Measurements from ENCODE around the gene DPP4. TPM values are rescaled to one million over a fixed set of nuclear protein-coding genes. Genes with fewer than 3 reads are reported as not detected.

The DPP4 gene
- polyA plus RNA-seq, 1 donor from 2014 or later: not detected

GRCh38 chr2:162074632-162074895, 549 bp upstream of the DPP4 start:
- no peak overlapping the region for H3K27ac ChIP-seq (ENCODE audit: low read length)
- H3K9me3 ChIP-seq (ENCODE audit: low read length): no peaks in the 10 kb centered on the region
- H3K79me2 ChIP-seq (replicated peaks; ENCODE audit: insufficient read depth, low read length): no peaks in the 10 kb centered on the region
- H3K36me3 ChIP-seq (ENCODE audit: insufficient read depth, low read length): no peaks in the 10 kb centered on the region
- H4K20me1 ChIP-seq (ENCODE audit: insufficient read depth): no peaks in the 10 kb centered on the region
- TF ChIP-seq REST (IDR thresholded peaks at IDR 0.05; ENCODE audit: borderline replicate concordance) (no peak), TAF1 (IDR thresholded peaks at IDR 0.05; ENCODE audit: low read depth) (no peak), POLR2AphosphoS5 (IDR thresholded peaks at IDR 0.05) (no peak), EP300 (conservative IDR thresholded peaks at IDR 0.05; ENCODE audit: poor library complexity, severe bottlenecking) (no peak), RAD21 (conservative IDR thresholded peaks at IDR 0.05) (no peak), EZH2 (IDR thresholded peaks at IDR 0.05; ENCODE audit: borderline replicate concordance, insufficient read depth, low read length, poor library complexity, severe bottlenecking) (no peak), MXI1 (conservative IDR thresholded peaks at IDR 0.05; ENCODE audit: poor library complexity, severe bottlenecking) (no peak), CTCF (IDR thresholded peaks at IDR 0.05; ENCODE audit: poor library complexity, severe bottlenecking) (no peak), SMC3 (conservative IDR thresholded peaks at IDR 0.05; ENCODE audit: poor library complexity) (no peak)
- no peaks in the 10 kb centered on the region for H3F3A ChIP-seq (ENCODE audit: insufficient read depth, low read length, poor library complexity, severe bottlenecking)
- H3K4me2 ChIP-seq (ENCODE audit: low read length): peak overlapping the region; percentile 25
- H3K9me2 ChIP-seq (ENCODE audit: insufficient read depth, low read length): no peaks in the 10 kb centered on the region
- H3K27me3 ChIP-seq (ENCODE audit: insufficient read depth, low read depth, low read length): peaks cover 30% of the 10 kb centered on the region
- H3K9ac ChIP-seq (ENCODE audit: low read length): peak overlapping the region; percentile 12
- H3K4me3 ChIP-seq (ENCODE audit: low read length): peak overlapping the region; percentile 66
- no peak overlapping the region for H2AFZ ChIP-seq (ENCODE audit: low read depth, low read length)

GRCh38 chr2:162072976-162073887, 783 bp downstream of the DPP4 start:
- H3K27ac ChIP-seq (ENCODE audit: low read length): no peak overlapping the region
- no peaks in the 10 kb centered on the region for H3F3A ChIP-seq (ENCODE audit: insufficient read depth, low read length, poor library complexity, severe bottlenecking)
- H3K4me3 ChIP-seq (ENCODE audit: low read length): peak overlapping the region; percentile 66
- peak overlapping the region; percentile 28 for H3K4me2 ChIP-seq (ENCODE audit: low read length)
- H3K9me2 ChIP-seq (ENCODE audit: insufficient read depth, low read length): no peaks in the 10 kb centered on the region
- H3K9me3 ChIP-seq (ENCODE audit: low read length): no peaks in the 10 kb centered on the region
- no peaks in the 10 kb centered on the region for H3K36me3 ChIP-seq (ENCODE audit: insufficient read depth, low read length)
- H3K79me2 ChIP-seq (replicated peaks; ENCODE audit: insufficient read depth, low read length): no peaks in the 10 kb centered on the region
- no peak overlapping the region for H3K9ac ChIP-seq (ENCODE audit: low read length)
- peaks cover 30% of the 10 kb centered on the region for H3K27me3 ChIP-seq (ENCODE audit: insufficient read depth, low read depth, low read length)
- H4K20me1 ChIP-seq (ENCODE audit: insufficient read depth): no peaks in the 10 kb centered on the region
- TF ChIP-seq POLR2AphosphoS5 (IDR thresholded peaks at IDR 0.05) (no peak), TAF1 (IDR thresholded peaks at IDR 0.05; ENCODE audit: low read depth) (no peak), EP300 (conservative IDR thresholded peaks at IDR 0.05; ENCODE audit: poor library complexity, severe bottlenecking) (no peak), EZH2 (IDR thresholded peaks at IDR 0.05; ENCODE audit: borderline replicate concordance, insufficient read depth, low read length, poor library complexity, severe bottlenecking) (no peak), SMC3 (conservative IDR thresholded peaks at IDR 0.05; ENCODE audit: poor library complexity) (no peak), CTCF (IDR thresholded peaks at IDR 0.05; ENCODE audit: poor library complexity, severe bottlenecking) (no peak), RAD21 (conservative IDR thresholded peaks at IDR 0.05) (no peak), REST (IDR thresholded peaks at IDR 0.05; ENCODE audit: borderline replicate concordance) (no peak), MXI1 (conservative IDR thresholded peaks at IDR 0.05; ENCODE audit: poor library complexity, severe bottlenecking) (no peak)
- no peak overlapping the region for H2AFZ ChIP-seq (ENCODE audit: low read depth, low read length)

All from neural cell (in vitro differentiated cells).